SH-SY5Y (cell line): Measurements from ENCODE around the gene CTBP2.

Experiments
- GATA2 ChIP-seq: IDR thresholded peaks from 2 replicates; pipeline ENCODE4 v1.6.1; 2011; ENCODE audit warnings: mild to moderate bottlenecking, low read depth, low read length
- GATA3 ChIP-seq: IDR thresholded peaks from 2 replicates; pipeline ENCODE4 v1.6.1; 2011; ENCODE audit warnings: low read depth, mild to moderate bottlenecking, low read length, moderate library complexity

GRCh38 chr10:125159932-125160855 is at the start of gene CTBP2:
- no peak for TF ChIP-seq GATA2
- TF ChIP-seq GATA3: no peak
